BLaER1 treated with 17β-estradiol and CSF1 and Interleukin-3, amounts not matched to agents 10 nM and 100 nM (cell line): ENCODE results near the gene MELTF.

ENCODE experiments used
- H3K27ac ChIP-seq, 11 experiments: shearing (Covaris generic); formaldehyde crosslinking; 2 replicates each; pipeline ENCODE4 v1.8.1; 2022
- H3K27me3 ChIP-seq, 11 experiments: shearing (Covaris generic); formaldehyde crosslinking; 2 replicates each; pipeline ENCODE4 v1.8.1; 2022
- H3K36me3 ChIP-seq, 11 experiments: shearing (Covaris generic); formaldehyde crosslinking; 2 replicates each; pipeline ENCODE4 v1.8.1; 2022
- H3K4me1 ChIP-seq, 10 experiments: shearing (Covaris generic); formaldehyde crosslinking; 2 replicates each; pipeline ENCODE4 v1.8.1; 2022
- H3K4me2 ChIP-seq, 11 experiments: shearing (Covaris generic); formaldehyde crosslinking; 2 replicates each; pipeline ENCODE4 v1.8.1; 2022
- H3K4me3 ChIP-seq, 10 experiments: shearing (Covaris generic); formaldehyde crosslinking; 2 replicates each; pipeline ENCODE4 v1.8.1; 2022
- H3K9ac ChIP-seq, 11 experiments: shearing (Covaris generic); formaldehyde crosslinking; 2 replicates each; pipeline ENCODE4 v1.8.1; 2022
- H3K9me3 ChIP-seq, 11 experiments: shearing (Covaris generic); formaldehyde crosslinking; replicated peaks in 1 of 11; 2 replicates each; pipeline ENCODE4 v1.8.1; 2022
- H4K20me1 ChIP-seq, 11 experiments: shearing (Covaris generic); formaldehyde crosslinking; 2 replicates each; pipeline ENCODE4 v1.8.1; 2022
- Cebpa-rat ChIP-seq, 11 experiments: shearing (Covaris generic); IDR thresholded peaks; 2 replicates each; pipeline ENCODE4 v1.8.1; 2022

MELTF gene

GRCh38 chr3:197002701-197003454, 26.7 kb downstream of the MELTF start:
- TF ChIP-seq Cebpa-rat (IDR thresholded peaks at IDR 0.05): no peak
- H3K36me3 ChIP-seq: peaks cover 0 to 7% (median 0%) of the 10 kb centered on the region in 11 experiments; a peak in 2 of 22 replicates
- peak overlapping the region; percentile 86 to 99 (median 95) for H3K4me2 ChIP-seq
- H3K9me3 ChIP-seq: peaks cover 0 to 13% (median 3%) of the 10 kb centered on the region in 11 experiments; a peak in 4 of 22 replicates
- H3K4me3 ChIP-seq: peak overlapping the region; percentile 42 to 76 (median 64)
- H3K27me3 ChIP-seq: peaks cover 0 to 14% (median 0%) of the 10 kb centered on the region in 11 experiments; a peak in 8 of 22 replicates
- peak overlapping the region; percentile 60 to 89 (median 79); a peak in 21 of 22 replicates for H3K27ac ChIP-seq
- peaks cover 0 to 6% (median 0%) of the 10 kb centered on the region in 11 experiments; a peak in 4 of 22 replicates for H4K20me1 ChIP-seq
- H3K4me1 ChIP-seq: peaks cover 11 to 45% (median 39%) of the 10 kb centered on the region in 10 experiments; a peak in 19 of 20 replicates
- H3K9ac ChIP-seq: peak overlapping the region; percentile 79 to 88 (median 83)

GRCh38 chr3:197001972-197002700, 27.5 kb downstream of the MELTF start:
- no peak for TF ChIP-seq Cebpa-rat (IDR thresholded peaks at IDR 0.05)
- Histone ChIP-seq H3K27me3 (peaks cover 0 to 14% (median 0%) of the 10 kb centered on the region in 11 experiments; a peak in 8 of 22 replicates), H3K4me2 (peak overlapping the region; percentile 86 to 99 (median 95)), H4K20me1 (peaks cover 0 to 4% (median 0%) of the 10 kb centered on the region in 11 experiments; a peak in 2 of 22 replicates), H3K4me1 (peaks cover 11 to 52% (median 45%) of the 10 kb centered on the region in 10 experiments; a peak in 19 of 20 replicates), H3K36me3 (peaks cover 0 to 7% (median 0%) of the 10 kb centered on the region in 11 experiments; a peak in 1 of 22 replicates), H3K9ac (peak overlapping the region; percentile 79 to 88 (median 83)), H3K9me3 (peaks cover 0 to 13% (median 3%) of the 10 kb centered on the region in 11 experiments; a peak in 4 of 22 replicates), H3K4me3 (peak overlapping the region; percentile 42 to 76 (median 64)), H3K27ac (peak overlapping the region; percentile 60 to 89 (median 79); a peak in 21 of 22 replicates)

- H3K4me3 ChIP-seq: no peak overlapping the region
- H3K9me3 ChIP-seq: peaks cover 0 to 13% (median 3%) of the 10 kb centered on the region in 11 experiments; a peak in 4 of 22 replicates
- H3K4me2 ChIP-seq: peak overlapping the region in 8 of 11 experiments; percentile 86 to 99 (median 94); a peak in 13 of 22 replicates
- TF ChIP-seq Cebpa-rat (IDR thresholded peaks at IDR 0.05): no peak
- peaks cover 0 to 14% (median 0%) of the 10 kb centered on the region in 11 experiments; a peak in 8 of 22 replicates for H3K27me3 ChIP-seq
- peak overlapping the region in 2 of 11 experiments; percentile 79; a peak in 2 of 22 replicates for H3K9ac ChIP-seq
- peaks cover 17 to 60% (median 52%) of the 10 kb centered on the region in 10 experiments; a peak in 19 of 20 replicates for H3K4me1 ChIP-seq
- peaks cover 0 to 1% (median 0%) of the 10 kb centered on the region in 11 experiments; a peak in 1 of 22 replicates for H3K36me3 ChIP-seq
- H4K20me1 ChIP-seq: peaks cover 0 to 4% (median 0%) of the 10 kb centered on the region in 11 experiments; a peak in 2 of 22 replicates
- H3K27ac ChIP-seq: no peak overlapping the region
Measured at GRCh38 chr3:197001106-197001971, 28.3 kb downstream of the MELTF start.

- H3K4me1 ChIP-seq: peaks cover 25 to 65% (median 55%) of the 10 kb centered on the region in 10 experiments; a peak in 19 of 20 replicates
- H4K20me1 ChIP-seq: peaks cover 0 to 4% (median 0%) of the 10 kb centered on the region in 11 experiments; a peak in 2 of 22 replicates
- H3K9me3 ChIP-seq: peaks cover 0 to 13% (median under 1%) of the 10 kb centered on the region in 11 experiments; a peak in 4 of 22 replicates
- peak overlapping the region in 1 of 11 experiments; percentile 12; a peak in 1 of 22 replicates for H3K4me2 ChIP-seq
- no peak for TF ChIP-seq Cebpa-rat (IDR thresholded peaks at IDR 0.05)
- no peak overlapping the region for H3K27ac ChIP-seq
- H3K9ac ChIP-seq: no peak overlapping the region
- no peaks in the 10 kb centered on the region for H3K36me3 ChIP-seq
- peaks cover 0 to 14% (median 0%) of the 10 kb centered on the region in 11 experiments; a peak in 8 of 22 replicates for H3K27me3 ChIP-seq
- H3K4me3 ChIP-seq: no peak overlapping the region
Measured at GRCh38 chr3:197000211-197000610, 29.4 kb downstream of the MELTF start.

GRCh38 chr3:196998966-196999760, 30.5 kb downstream of the MELTF start:
- H3K9ac ChIP-seq: no peak overlapping the region
- H3K9me3 ChIP-seq: peaks cover 0 to 13% (median 0%) of the 10 kb centered on the region in 11 experiments; a peak in 4 of 22 replicates
- H3K4me3 ChIP-seq: no peak overlapping the region
- peaks cover 0 to 12% (median 0%) of the 10 kb centered on the region in 11 experiments; a peak in 6 of 22 replicates for H3K27me3 ChIP-seq
- peaks cover 0 to 1% (median 0%) of the 10 kb centered on the region in 11 experiments; a peak in 2 of 22 replicates for H4K20me1 ChIP-seq
- H3K4me2 ChIP-seq: no peak overlapping the region
- TF ChIP-seq Cebpa-rat (IDR thresholded peaks at IDR 0.05): no peak
- H3K27ac ChIP-seq: no peak overlapping the region
- peaks cover 21 to 64% (median 47%) of the 10 kb centered on the region in 10 experiments; a peak in 19 of 20 replicates for H3K4me1 ChIP-seq
- H3K36me3 ChIP-seq: no peaks in the 10 kb centered on the region

GRCh38 chr3:196997311-196997710, 32.3 kb downstream of the MELTF start:
- Histone ChIP-seq H3K27ac (peak overlapping the region in 4 of 11 experiments; percentile 23 to 66 (median 48); a peak in 6 of 22 replicates), H3K4me3 (no peak overlapping the region), H4K20me1 (no peaks in the 10 kb centered on the region; a peak in 1 of 22 replicates), H3K27me3 (peaks cover 0 to 1% (median 0%) of the 10 kb centered on the region in 11 experiments; a peak in 1 of 22 replicates), H3K36me3 (no peaks in the 10 kb centered on the region), H3K4me1 (peaks cover 14 to 59% (median 38%) of the 10 kb centered on the region in 10 experiments; a peak in 18 of 20 replicates), H3K9ac (peak overlapping the region in 5 of 11 experiments; percentile 6 to 48 (median 45); a peak in 7 of 22 replicates), H3K9me3 (peaks cover 0 to 13% (median 0%) of the 10 kb centered on the region in 11 experiments; a peak in 4 of 22 replicates), H3K4me2 (peak overlapping the region in 10 of 11 experiments; percentile 7 to 79 (median 67); a peak in 19 of 22 replicates)
- no peak for TF ChIP-seq Cebpa-rat (IDR thresholded peaks at IDR 0.05)
